Parathyroid adenoma (tissue), 2 donors: Measurements from ENCODE around the gene N4BP3.

Experiments
- H2AFZ ChIP-seq: fragments of 300-600 bp; sonication (generic); one replicate; pipeline ENCODE4 v1.7.0; 2017; ENCODE audit warnings: antibody characterized with exemption, mild to moderate bottlenecking
- H3K27ac ChIP-seq: fragments of 300-600 bp; sonication (generic); one replicate; pipeline ENCODE4 v1.7.0; 2017
- H3K27me3 ChIP-seq: fragments of 300-600 bp; sonication (generic); one replicate; pipeline ENCODE4 v1.7.0; 2017; ENCODE audit warnings: low read length; ENCODE audit not compliant: control insufficient read depth, insufficient read depth
- H3K36me3 ChIP-seq: fragments of 300-600 bp; sonication (generic); one replicate; pipeline ENCODE4 v1.7.0; 2017; ENCODE audit warnings: low read length; ENCODE audit not compliant: control insufficient read depth, insufficient read depth
- H3K4me1 ChIP-seq: fragments of 300-600 bp; sonication (generic); one replicate; pipeline ENCODE4 v1.7.0; 2017; ENCODE audit warnings: control low read depth
- H3K4me2 ChIP-seq: fragments of 300-600 bp; sonication (generic); one replicate; pipeline ENCODE4 v1.7.0; 2017; ENCODE audit warnings: low read length
- H3K4me3 ChIP-seq: fragments of 300-600 bp; sonication (generic); one replicate; pipeline ENCODE4 v1.7.0; 2017; ENCODE audit warnings: low read depth, low read length
- H3K79me2 ChIP-seq: fragments of 300-600 bp; sonication (generic); one replicate; pipeline ENCODE4 v1.7.0; 2017; ENCODE audit warnings: control low read depth
- H3K9ac ChIP-seq: fragments of 300-600 bp; sonication (generic); one replicate; pipeline ENCODE4 v1.7.0; 2017; ENCODE audit warnings: mild to moderate bottlenecking
- H3K9me3 ChIP-seq: fragments of 300-600 bp; sonication (generic); one replicate; pipeline ENCODE4 v1.7.0; 2017; ENCODE audit warnings: low read length; ENCODE audit not compliant: control insufficient read depth
- CTCF ChIP-seq: fragments of 300-600 bp; sonication (generic); IDR thresholded peaks from one replicate; pipeline ENCODE4 v1.7.0; 2017; ENCODE audit warnings: antibody characterized with exemption, mild to moderate bottlenecking
- donor health status: primary hyperparathyroidism.

N4BP3 gene

DNA sequence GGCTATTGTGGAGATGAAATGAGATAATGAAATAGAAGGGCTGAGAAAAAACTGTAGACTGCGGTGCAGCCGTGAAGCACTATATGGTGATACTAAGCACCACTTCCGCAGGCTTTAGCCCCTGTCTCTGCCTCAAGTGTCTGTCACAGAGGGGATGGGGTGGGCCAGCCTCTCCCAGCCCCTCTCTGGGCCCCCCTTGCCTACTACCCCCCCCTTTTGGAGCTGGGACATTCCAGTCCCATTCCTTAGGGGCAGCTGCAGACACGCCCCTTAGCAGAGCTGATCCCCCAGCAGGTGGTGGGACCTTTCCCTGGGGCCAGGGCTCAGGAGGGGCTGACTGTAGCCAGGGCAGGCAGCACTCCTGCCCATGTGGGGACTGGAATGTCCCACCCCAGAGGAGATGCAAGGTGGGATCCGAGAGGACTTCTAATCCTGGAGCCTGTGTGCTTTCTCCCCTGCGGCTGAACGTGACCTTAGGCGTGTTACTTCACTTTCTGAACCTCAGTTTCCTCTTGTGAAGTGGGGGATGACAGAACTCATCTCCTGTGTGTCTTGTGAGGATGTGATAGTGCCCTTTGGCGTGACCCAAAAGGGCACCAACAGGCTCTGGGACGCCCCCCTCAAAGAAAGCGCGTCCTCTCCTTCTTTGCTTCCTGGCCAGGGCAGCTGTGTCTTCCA lies 1.9 kb downstream of the N4BP3 start:
- Histone ChIP-seq H3K27ac (no peak overlapping the region), H3K4me2 (no peak overlapping the region), H3K36me3 (no peaks in the 10 kb centered on the region), H3K27me3 (no peaks in the 10 kb centered on the region), H3K79me2 (peaks cover 3% of the 10 kb centered on the region), H3K9ac (no peak overlapping the region), H2AFZ (no peak overlapping the region), H3K4me1 (peaks cover 7% of the 10 kb centered on the region), H3K4me3 (no peak overlapping the region), H3K9me3 (no peaks in the 10 kb centered on the region)
- no peak for TF ChIP-seq CTCF

DNA sequence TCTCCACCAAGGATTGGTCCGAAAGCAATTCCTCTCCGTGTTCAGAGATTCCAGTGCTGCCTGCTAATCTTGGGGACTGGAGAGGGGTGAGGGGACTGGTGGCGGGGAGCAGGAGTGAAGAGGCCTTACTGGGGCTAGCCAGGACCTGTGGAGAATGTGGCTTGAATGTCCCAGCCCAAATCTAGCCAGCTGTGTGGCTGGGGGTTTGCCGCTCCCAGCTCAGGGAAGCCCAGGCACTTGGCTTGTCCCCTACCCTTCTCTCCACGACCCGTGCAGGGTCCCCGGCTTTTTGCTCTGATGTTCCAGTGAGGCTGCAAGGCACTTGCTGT lies 2.4 kb downstream of the N4BP3 start:
- Histone ChIP-seq H3K4me1 (peaks cover 7% of the 10 kb centered on the region), H3K4me3 (no peak overlapping the region), H3K27me3 (no peaks in the 10 kb centered on the region), H3K27ac (no peak overlapping the region), H2AFZ (no peak overlapping the region), H3K36me3 (no peaks in the 10 kb centered on the region), H3K9me3 (no peaks in the 10 kb centered on the region), H3K79me2 (peaks cover 3% of the 10 kb centered on the region), H3K4me2 (no peak overlapping the region), H3K9ac (no peak overlapping the region)
- no peak for TF ChIP-seq CTCF

GRCh38 chr5:178116143-178116885 lies 3.0 kb downstream of the N4BP3 start:
- peaks cover 7% of the 10 kb centered on the region for H3K4me1 ChIP-seq
- H3K79me2 ChIP-seq = peaks cover 3% of the 10 kb centered on the region
- no peaks in the 10 kb centered on the region for H3K36me3 ChIP-seq
- no peaks in the 10 kb centered on the region for H3K27me3 ChIP-seq
- H3K4me3 ChIP-seq = no peak overlapping the region
- no peak for TF ChIP-seq CTCF
- no peak overlapping the region for H3K4me2 ChIP-seq
- H3K27ac ChIP-seq = no peak overlapping the region
- no peak overlapping the region for H2AFZ ChIP-seq
- H3K9me3 ChIP-seq = no peaks in the 10 kb centered on the region
- no peak overlapping the region for H3K9ac ChIP-seq

DNA sequence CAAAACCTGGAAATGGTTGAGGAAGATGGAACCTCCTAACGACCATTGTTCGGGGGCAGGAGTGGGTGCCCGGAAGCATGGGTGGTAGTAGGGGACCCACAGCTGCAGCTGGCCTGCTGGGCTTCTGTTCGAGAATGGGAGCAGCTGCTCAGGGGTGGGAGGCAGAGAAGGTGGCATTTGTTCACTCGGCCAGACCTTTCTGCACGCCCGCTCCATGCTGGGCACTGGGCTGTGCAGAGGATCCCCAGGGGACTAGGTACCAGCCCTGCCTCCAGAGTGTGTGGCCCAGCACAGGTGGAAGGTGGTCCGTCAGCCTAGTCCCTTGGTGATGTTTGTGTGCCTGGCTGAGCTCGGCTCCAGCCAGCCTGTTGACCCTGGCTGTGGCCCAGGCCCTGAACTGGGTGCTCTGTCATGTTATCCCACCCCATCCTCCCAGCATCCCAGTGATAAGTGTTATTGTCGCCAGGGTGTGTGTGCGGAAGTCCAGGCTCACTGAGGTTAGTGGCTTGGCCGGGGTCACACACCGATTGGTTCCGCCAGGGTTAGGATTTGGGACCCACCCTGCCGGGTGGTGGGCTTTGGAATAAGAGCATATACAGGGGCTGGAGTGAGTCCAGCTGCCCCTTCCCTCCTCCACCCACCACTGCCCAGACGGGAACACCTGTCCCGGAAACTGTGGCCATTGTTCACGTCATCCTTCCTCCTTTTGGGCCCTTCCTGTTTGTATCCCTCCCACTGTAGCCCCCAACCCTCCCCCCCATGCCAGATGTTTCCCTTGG lies 4.8 kb downstream of the N4BP3 start:
- TF ChIP-seq CTCF = no peak
- Histone ChIP-seq H3K4me1 (peaks cover 7% of the 10 kb centered on the region), H2AFZ (no peak overlapping the region), H3K4me2 (no peak overlapping the region), H3K9me3 (no peaks in the 10 kb centered on the region), H3K27me3 (no peaks in the 10 kb centered on the region), H3K9ac (no peak overlapping the region), H3K27ac (no peak overlapping the region), H3K36me3 (no peaks in the 10 kb centered on the region), H3K4me3 (no peak overlapping the region), H3K79me2 (peaks cover 3% of the 10 kb centered on the region)
